Transverse colon (tissue), 4 donors: ENCODE data around the gene VSTM1. TPM values are rescaled to one million over a fixed set of nuclear protein-coding genes. Genes with fewer than 3 reads are reported as not detected.

Source experiments
- DNase-seq: peaks from one replicate; pipeline ENCODE4 v3.0.0-alpha.2; 2019
- H3K27ac ChIP-seq, 4 donors: fragments of 200-600 bp; sonication (generic); 2 replicates each; pipeline ENCODE4 v1.5.1; 2016 to 2018; ENCODE audit warnings: inconsistent platforms in 4 of 4
- H3K27me3 ChIP-seq: fragments of 200-600 bp; sonication (generic); 2 replicates; pipeline ENCODE4 v1.5.1; 2017; ENCODE audit warnings: inconsistent platforms
- H3K36me3 ChIP-seq, 4 donors: fragments of 200-600 bp; sonication (generic); 2 replicates each; pipeline ENCODE4 v1.5.1; 2017 to 2019; ENCODE audit warnings: inconsistent platforms in 4 of 4
- H3K4me1 ChIP-seq, 4 donors: fragments of 200-600 bp; sonication (generic); 2 replicates each; pipeline ENCODE4 v1.5.1; 2017 to 2020; ENCODE audit warnings: inconsistent platforms in 4 of 4
- H3K4me3 ChIP-seq, 4 donors: fragments of 200-600 bp; sonication (generic); 1 replicate in 1 of 4; 2 replicates in 3 of 4; pipeline versions ENCODE4 v1.5.1 to v1.6.1; 2017 to 2019; ENCODE audit warnings: inconsistent platforms in 4 of 4
- H3K9me3 ChIP-seq, 2 donors: fragments of 200-600 bp; sonication (generic); 2 replicates each; pipeline ENCODE4 v1.5.1; 2017 to 2019; ENCODE audit warnings: inconsistent platforms in 2 of 2
- EP300 ChIP-seq: sonication (generic); formaldehyde crosslinking; IDR thresholded peaks from one replicate; pipeline ENCODE4 v1.6.1; 2017; ENCODE audit warnings: antibody characterized with exemption, low read depth
- POLR2A ChIP-seq: fragments of 450-650 bp; IDR thresholded peaks from one replicate; pipeline ENCODE4 v1.6.1; 2016; ENCODE audit warnings: antibody characterized with exemption, mild to moderate bottlenecking, moderate library complexity
- POLR2AphosphoS5 ChIP-seq, 3 donors: sonication (generic); formaldehyde crosslinking; IDR thresholded peaks; one replicate each; pipeline ENCODE4 v1.6.1; 2016; ENCODE audit warnings: antibody characterized with exemption in 3 of 3
- WGBS, 2 donors: methylation state at CpG; one replicate each; pipeline ENCODE4 v1.1.5; 2018; ENCODE audit warnings: low coverage in 1 of 2; 5-methylcytosine and 5-hydroxymethylcytosine counted together
- in situ Hi-C, 4 donors: fragments of 200-750 bp; cut with MboI; loops; one replicate each; pipeline versions ENCODE4 v1.15.0 to v1.15.1; 2017; ENCODE audit warnings: low sequenced_read_pairs in 3 of 4, low pct_ligation_motif_present in 1 of 4, low pct_unique_long_range_greater_than_20kb in 1 of 4
- intact Hi-C: fragments of 100-400 bp; cut with DNase I; formaldehyde crosslinking; loops from one replicate; pipeline ENCODE4 v1.15.1; 2023; ENCODE audit warnings: low total_unique reads
- total RNA-seq, 4 donors: library from RNA; depleted of rRNA; stranded (reverse); fragments of >200 nt; gene quantifications; one replicate each; pipeline ENCODE4 v1.1.0, GENCODE V29; 2016
- TF ChIP-seq, protein P1 (sequence below), 5 experiments: fragments of 200-600 bp in 3 of 5; fragments of 450-650 bp in 2 of 5; sonication (generic) in 3 of 5; IDR thresholded peaks; 1 replicate in 2 of 5; 2 replicates in 3 of 5; pipeline ENCODE4 v1.5.1; 2016 to 2017; ENCODE audit warnings: antibody characterized with exemption in 5 of 5, inconsistent platforms in 3 of 5, mild to moderate bottlenecking in 2 of 5, moderate library complexity in 1 of 5

VSTM1 gene
- total RNA-seq, 4 donors from 2014 or later: not detected

DNA sequence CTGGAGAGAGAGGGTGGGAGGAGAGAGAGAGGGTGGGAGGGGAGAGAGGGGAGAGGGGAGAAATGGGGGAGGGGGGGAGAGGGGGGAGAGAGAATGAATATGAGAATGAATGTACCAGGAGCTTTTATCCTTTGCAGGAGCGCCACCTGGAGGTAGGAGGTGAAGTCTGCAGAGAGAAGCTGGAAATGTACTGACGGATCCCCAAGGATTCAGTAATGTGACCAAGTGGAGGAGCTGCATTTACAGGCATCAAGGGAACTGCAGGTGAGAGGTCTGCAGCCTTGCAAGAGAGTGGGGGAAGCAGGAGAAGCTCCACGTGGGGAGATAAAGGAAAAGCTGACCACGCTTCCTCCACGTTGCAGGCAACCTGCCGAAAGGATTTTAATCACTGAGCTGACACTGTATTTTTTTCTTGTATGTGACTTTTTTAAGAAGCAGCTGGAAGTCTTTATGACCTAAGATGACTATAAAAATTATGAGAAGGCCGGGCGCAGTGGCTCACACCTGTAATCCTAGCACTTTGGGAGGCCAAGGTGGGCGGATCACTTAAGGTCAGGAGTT, 33.7 kb downstream of the VSTM1 start:
- no peak for TF ChIP-seq POLR2A
- TF ChIP-seq, protein P1, sequence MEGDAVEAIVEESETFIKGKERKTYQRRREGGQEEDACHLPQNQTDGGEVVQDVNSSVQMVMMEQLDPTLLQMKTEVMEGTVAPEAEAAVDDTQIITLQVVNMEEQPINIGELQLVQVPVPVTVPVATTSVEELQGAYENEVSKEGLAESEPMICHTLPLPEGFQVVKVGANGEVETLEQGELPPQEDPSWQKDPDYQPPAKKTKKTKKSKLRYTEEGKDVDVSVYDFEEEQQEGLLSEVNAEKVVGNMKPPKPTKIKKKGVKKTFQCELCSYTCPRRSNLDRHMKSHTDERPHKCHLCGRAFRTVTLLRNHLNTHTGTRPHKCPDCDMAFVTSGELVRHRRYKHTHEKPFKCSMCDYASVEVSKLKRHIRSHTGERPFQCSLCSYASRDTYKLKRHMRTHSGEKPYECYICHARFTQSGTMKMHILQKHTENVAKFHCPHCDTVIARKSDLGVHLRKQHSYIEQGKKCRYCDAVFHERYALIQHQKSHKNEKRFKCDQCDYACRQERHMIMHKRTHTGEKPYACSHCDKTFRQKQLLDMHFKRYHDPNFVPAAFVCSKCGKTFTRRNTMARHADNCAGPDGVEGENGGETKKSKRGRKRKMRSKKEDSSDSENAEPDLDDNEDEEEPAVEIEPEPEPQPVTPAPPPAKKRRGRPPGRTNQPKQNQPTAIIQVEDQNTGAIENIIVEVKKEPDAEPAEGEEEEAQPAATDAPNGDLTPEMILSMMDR (IDR thresholded peaks at IDR 0.05): peak; percentile 21 to 66 (median 47)
- DNase-seq: peak; percentile 53
- H3K4me1 ChIP-seq: no peaks in the 10 kb centered on the region
- intact Hi-C loops: no loop called here
- peaks cover 28% of the 10 kb centered on the region for H3K27me3 ChIP-seq
- no peaks in the 10 kb centered on the region for H3K9me3 ChIP-seq
- H3K36me3 ChIP-seq: no peaks in the 10 kb centered on the region
- H3K4me3 ChIP-seq: no peak overlapping the region
- WGBS, 2 donors: 0 to 22% methylated on average over 2 to 9 of the region's 9 CpGs
- no peak overlapping the region for H3K27ac ChIP-seq
- in situ Hi-C loops: loop anchor here (10.0 to 25.0 kb wide), 3 partner anchors 135 to 218 kb away; partner anchors contain the start of gene NLRP12 (in 2 of the 4)

DNA sequence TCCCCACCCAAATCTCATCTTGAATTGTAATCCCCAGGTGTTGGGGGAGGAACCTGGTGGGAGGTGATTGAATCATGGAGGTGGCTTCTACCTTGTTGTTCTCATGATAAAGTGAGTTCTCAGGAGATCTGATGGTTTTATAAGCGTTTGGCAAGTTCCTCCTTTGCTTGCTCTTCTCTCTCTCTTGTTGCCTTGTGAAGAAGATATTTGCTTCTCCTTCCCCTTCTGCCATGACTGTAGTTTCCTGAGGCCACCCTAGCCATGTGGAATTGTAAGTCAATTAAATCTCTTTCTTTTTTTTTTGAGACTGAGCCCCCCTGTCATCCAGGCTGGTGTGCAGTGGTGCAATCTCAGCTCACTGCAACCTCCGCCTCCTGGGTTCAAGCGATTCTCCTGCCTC, 34.4 kb downstream of the VSTM1 start:
- H3K9me3 ChIP-seq: no peaks in the 10 kb centered on the region
- TF ChIP-seq POLR2A: no peak
- TF ChIP-seq EP300: no peak
- TF ChIP-seq, protein P1 (IDR thresholded peaks at IDR 0.05): no peak
- no peak for TF ChIP-seq POLR2AphosphoS5 (IDR thresholded peaks at IDR 0.05)
- intact Hi-C loops (no loop called here), in situ Hi-C loops (loop anchor here (10.0 to 25.0 kb wide), 3 partner anchors 134 to 217 kb away; partner anchors contain the start of gene NLRP12 (in 2 of the 4))
- DNase-seq: no peak
- no peaks in the 10 kb centered on the region for H3K36me3 ChIP-seq
- H3K27ac ChIP-seq: no peak overlapping the region
- WGBS, 2 donors: 67% methylated on average over 3 of the region's 3 CpGs; no CpG with 5 or more reads in 1 of the 2 donors
- H3K4me1 ChIP-seq: no peaks in the 10 kb centered on the region
- H3K4me3 ChIP-seq: no peak overlapping the region
- H3K27me3 ChIP-seq: peaks cover 32% of the 10 kb centered on the region

- intact Hi-C loops (no loop called here), in situ Hi-C loops (loop anchor here (10.0 to 25.0 kb wide), 3 partner anchors 132 to 214 kb away; partner anchors contain the start of gene NLRP12 (in 2 of the 4))
- no peak overlapping the region for H3K27ac ChIP-seq
- no peak overlapping the region for H3K4me3 ChIP-seq
- DNase-seq: no peak
- H3K4me1 ChIP-seq: no peaks in the 10 kb centered on the region
- H3K36me3 ChIP-seq: no peaks in the 10 kb centered on the region
- peaks cover 42% of the 10 kb centered on the region for H3K27me3 ChIP-seq
- 63% methylated on average over 7 of the region's 7 CpGs; no CpG with 5 or more reads in 1 of the 2 donors for WGBS, 2 donors
- no peaks in the 10 kb centered on the region for H3K9me3 ChIP-seq
- TF ChIP-seq, protein P1 (IDR thresholded peaks at IDR 0.05): no peak
- TF ChIP-seq EP300 (no peak), POLR2AphosphoS5 (IDR thresholded peaks at IDR 0.05) (no peak)
Observed at GRCh38 chr19:54026656-54027055, 37.0 kb downstream of the VSTM1 start.

DNA sequence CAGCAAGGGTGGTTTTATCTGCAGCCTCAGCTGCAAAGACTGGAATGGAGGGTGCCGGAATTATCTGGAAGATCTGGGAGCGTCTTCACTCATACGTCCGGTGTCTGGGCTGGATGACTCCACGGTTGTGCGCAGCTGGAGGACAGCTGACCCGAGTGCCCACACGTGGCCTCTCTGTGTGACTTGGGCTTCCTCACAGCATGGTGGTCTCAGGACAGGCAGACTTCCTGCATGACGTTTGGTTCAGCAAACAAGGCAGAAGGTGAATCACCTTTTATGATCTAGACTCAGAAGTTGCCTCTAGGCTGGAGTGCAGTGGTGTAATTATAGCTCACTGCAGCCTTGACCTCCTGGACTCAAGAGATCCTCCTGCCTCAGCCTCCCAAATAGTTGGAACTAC, 39.0 kb downstream of the VSTM1 start:
- in situ Hi-C loops: loop anchor here (10.0 to 25.0 kb wide), 3 partner anchors 130 to 212 kb away; partner anchors contain the start of gene NLRP12 (in 2 of the 4)
- Histone ChIP-seq H3K9me3 (no peaks in the 10 kb centered on the region), H3K27me3 (peaks cover 28% of the 10 kb centered on the region), H3K4me3 (no peak overlapping the region), H3K27ac (no peak overlapping the region), H3K4me1 (no peaks in the 10 kb centered on the region), H3K36me3 (no peaks in the 10 kb centered on the region)
- no peak for DNase-seq
- 88% methylated on average over 9 of the region's 9 CpGs; no CpG with 5 or more reads in 1 of the 2 donors for WGBS, 2 donors
- no peak for TF ChIP-seq EP300
- TF ChIP-seq, protein P1 (IDR thresholded peaks at IDR 0.05): no peak
- TF ChIP-seq POLR2AphosphoS5 (IDR thresholded peaks at IDR 0.05): no peak
- intact Hi-C loops: loop anchor here (5.0 kb wide), 1 partner anchor 182 kb away; no protein-coding TSS in a partner anchor
